ENCODE results near the gene SH3PXD2A.

Gene SH3PXD2A

DNA sequence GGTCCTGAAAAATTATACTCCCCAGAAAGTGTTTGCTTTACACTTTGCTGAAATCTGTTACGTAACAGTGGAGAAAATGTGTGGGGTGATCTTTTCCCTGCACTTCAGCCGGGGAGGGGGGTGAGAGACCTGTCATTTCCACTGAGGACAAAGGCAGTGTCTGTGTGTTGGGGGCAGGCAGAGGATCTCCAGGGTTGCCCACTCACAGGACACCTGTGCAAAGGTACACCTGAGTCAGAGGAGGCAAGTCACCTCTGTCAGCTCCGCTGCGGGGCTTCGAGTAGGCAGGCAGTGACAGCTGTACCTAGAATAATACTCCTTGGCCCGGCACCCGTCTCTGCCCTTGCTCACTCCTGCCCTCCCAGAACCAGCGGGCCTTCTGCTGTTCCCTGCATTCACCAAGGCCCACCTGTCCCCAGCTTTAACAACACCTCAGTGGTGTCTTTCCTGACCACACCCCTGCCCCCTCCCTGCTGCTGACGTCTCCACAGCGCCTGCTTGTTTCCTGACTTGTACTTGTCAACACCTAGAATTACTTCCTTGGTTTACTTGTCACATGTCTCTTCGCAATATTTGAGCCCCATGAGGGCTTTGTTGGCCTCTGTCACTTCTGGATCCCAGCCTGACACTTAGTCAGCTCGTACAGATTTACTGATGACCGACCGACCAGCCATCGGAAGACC is 202.6 kb downstream of the SH3PXD2A start:
- in situ Hi-C loops (cut with HindIII; ENCODE audit: low sequenced_read_pairs): no loop called here
- H3K4me3 ChIP-seq (ENCODE audit: low read depth, low read length): no peak overlapping the region
- DNase-seq (ENCODE audit: low read depth): no peak
- TF ChIP-seq, protein P1, sequence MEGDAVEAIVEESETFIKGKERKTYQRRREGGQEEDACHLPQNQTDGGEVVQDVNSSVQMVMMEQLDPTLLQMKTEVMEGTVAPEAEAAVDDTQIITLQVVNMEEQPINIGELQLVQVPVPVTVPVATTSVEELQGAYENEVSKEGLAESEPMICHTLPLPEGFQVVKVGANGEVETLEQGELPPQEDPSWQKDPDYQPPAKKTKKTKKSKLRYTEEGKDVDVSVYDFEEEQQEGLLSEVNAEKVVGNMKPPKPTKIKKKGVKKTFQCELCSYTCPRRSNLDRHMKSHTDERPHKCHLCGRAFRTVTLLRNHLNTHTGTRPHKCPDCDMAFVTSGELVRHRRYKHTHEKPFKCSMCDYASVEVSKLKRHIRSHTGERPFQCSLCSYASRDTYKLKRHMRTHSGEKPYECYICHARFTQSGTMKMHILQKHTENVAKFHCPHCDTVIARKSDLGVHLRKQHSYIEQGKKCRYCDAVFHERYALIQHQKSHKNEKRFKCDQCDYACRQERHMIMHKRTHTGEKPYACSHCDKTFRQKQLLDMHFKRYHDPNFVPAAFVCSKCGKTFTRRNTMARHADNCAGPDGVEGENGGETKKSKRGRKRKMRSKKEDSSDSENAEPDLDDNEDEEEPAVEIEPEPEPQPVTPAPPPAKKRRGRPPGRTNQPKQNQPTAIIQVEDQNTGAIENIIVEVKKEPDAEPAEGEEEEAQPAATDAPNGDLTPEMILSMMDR (IDR thresholded peaks at IDR 0.05; ENCODE audit: low read depth, low read length, missing control alignments): no peak

DNA sequence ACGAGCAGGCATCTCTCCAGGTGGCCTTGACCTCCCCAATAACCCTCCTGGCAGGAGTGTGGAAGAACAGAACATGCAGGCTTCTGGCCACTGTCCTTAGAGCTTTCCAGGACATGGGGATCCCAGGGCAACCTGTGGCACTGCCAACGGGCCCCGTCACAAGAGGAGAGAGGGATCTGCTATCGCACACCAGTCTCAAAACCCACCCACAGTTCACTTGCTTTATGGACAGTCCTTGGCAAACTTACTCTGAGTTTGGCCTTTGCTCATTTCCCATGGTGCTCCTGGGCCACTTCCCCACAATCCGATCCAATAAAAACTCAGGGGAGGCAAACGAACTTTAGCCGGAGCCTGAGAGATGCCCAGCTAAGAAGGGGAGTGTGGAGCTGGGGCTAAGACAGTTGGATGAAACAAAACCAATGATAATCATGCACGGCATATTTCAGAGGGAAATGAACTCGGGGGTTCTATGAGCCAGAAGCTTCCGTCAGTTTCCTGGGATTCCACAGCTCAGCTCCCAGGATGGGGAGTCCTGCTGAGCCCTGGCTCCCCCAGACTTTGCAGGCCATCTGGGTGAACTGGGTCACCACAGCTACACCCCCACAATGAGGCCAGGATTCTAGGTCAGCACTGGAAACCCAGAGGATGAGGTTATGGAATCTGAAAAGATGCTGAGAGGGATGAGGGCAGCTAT is 203.4 kb downstream of the SH3PXD2A start:
- DNase-seq (ENCODE audit: low read depth): no peak
- no peak overlapping the region for H3K4me3 ChIP-seq (ENCODE audit: low read depth, low read length)
- in situ Hi-C loops (cut with HindIII; ENCODE audit: low sequenced_read_pairs): no loop called here
- TF ChIP-seq, protein P1 (IDR thresholded peaks at IDR 0.05; ENCODE audit: low read depth, low read length, missing control alignments): no peak

DNA sequence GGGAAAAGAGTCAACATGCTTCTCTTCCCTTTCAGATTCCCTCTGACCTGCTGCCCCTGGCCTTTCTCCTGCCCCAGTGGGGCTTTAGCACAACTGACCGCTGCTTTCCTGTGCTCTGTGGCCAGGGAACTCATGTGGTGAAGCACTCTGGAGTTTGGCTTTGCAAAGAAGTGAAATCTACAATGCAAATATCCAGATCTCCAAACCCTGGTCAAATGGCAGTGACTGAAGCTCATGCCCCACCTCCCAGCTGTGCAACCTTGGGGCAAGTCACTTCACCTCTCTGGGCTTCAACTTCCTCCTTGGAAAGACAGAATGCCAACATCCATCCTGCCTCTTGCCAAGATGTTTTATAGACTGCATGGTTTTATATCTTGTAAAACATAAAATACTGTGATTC is 204.0 kb downstream of the SH3PXD2A start:
- in situ Hi-C loops (cut with HindIII; ENCODE audit: low sequenced_read_pairs): no loop called here
- no peak overlapping the region for H3K4me3 ChIP-seq (ENCODE audit: low read depth, low read length)
- no peak for DNase-seq (ENCODE audit: low read depth)
- TF ChIP-seq, protein P1 (IDR thresholded peaks at IDR 0.05; ENCODE audit: low read depth, low read length, missing control alignments): no peak

DNA sequence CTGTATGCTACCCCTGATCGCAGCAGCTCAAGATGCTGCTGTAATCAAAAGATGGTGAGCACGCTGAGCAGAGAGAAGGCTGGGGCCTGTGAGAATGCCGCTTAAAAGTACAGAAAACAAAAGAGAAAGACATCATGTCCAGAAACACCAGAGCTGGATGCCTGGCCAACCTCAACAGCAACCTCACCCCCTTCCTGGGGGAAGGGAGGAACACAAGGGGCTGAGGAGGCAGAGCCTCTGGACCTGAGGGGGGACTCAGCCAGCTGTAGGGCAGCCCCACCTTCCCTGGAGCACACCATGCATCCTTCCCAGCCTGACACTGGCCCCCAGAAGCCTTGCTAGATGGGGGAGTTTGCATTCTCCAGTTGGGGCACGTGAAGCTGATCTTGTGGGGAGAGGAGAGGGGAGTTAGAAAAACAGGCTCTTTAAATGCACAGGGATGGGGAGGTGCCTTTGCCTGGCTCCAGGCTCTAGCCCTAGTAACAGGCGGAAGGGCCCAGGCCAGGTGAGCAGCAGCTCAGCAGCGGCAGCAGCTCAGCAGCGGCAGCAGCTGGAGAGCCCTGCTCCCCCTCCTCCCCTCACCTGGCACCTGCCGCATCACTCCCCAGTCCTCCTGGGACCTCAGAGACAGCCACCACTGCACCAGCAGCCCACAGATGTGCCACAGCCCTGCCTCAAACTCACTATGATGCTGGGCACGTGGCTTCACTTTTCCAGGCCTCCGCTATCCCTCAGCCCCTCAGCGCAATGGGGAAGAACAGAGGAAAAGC is 205.5 kb downstream of the SH3PXD2A start:
- H3K4me3 ChIP-seq (ENCODE audit: low read depth, low read length): no peak overlapping the region
- in situ Hi-C loops (cut with HindIII; ENCODE audit: low sequenced_read_pairs): no loop called here

DNA sequence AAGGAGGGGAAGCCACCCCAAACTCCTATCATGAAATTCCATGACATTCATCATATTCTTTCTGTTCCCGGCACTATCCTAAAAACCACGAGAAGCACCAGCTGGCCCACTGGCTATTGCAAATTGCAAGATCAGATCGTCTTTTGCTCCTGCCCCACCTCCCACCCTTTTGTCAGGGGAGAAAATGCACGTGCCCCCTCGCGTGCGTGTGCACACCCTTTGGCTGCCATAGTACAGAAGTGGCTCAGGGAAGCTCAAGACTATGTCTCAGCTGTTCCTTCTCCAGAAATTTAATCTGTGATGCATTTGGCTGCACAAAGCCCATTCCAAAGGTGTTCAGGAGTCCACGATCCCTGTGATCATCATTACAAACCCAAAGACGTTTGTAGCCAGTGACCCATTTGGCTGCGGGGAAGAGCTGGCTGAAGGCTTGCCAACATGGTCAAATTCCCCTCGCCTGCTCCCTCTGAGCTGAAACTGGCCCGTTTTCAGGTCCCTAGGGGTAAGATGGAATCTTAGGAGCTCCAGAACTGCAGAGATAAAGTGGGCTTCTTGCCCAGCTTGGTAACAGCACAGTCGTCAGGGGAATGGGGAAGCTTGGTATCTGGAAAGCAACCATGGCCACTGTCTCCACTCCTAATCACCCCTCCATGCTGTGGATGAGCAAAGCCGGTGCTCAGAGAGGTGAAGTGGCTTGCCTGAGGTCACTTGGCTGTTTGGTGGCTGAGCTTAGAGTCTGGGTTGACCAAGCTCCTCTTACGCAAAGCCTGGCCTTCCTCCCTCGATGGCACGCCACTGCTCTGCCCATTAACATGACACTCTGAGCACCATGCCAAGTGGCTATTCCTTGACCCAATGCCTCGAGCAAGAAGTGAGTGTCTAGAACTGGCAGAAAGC is 206.5 kb downstream of the SH3PXD2A start:
- peak; percentile 67 for DNase-seq (ENCODE audit: low read depth)
- TF ChIP-seq, protein P1 (IDR thresholded peaks at IDR 0.05; ENCODE audit: low read depth, low read length, missing control alignments): no peak
- in situ Hi-C loops (cut with HindIII; ENCODE audit: low sequenced_read_pairs): no loop called here
- H3K4me3 ChIP-seq (ENCODE audit: low read depth, low read length): no peak overlapping the region

More for the DNA sequence above, 205.5 kb downstream of the SH3PXD2A start:
- TF ChIP-seq, protein P1 (IDR thresholded peaks at IDR 0.05; ENCODE audit: low read depth, low read length, missing control alignments): no peak
- DNase-seq (ENCODE audit: low read depth): no peak

DNA sequence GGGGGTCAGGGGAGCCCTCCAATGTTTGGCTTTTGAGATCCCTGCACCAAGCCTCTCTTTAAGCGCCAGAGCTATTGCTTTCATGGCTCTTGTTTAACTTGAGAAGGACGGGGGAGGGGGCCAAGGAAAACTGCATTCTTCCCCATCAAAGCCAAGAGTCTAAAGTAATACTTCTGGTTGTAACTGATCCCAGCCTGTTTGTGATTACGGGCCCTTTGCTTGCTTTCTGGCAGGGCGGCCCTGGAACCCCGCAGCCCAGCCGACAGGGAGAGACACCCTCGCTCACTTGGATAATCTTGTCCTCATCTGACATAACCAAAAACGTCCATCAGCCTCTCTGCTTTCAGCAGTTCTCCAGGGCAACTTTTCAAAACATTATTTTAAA is 207.1 kb downstream of the SH3PXD2A start:
- TF ChIP-seq, protein P1 (IDR thresholded peaks at IDR 0.05; ENCODE audit: low read depth, low read length, missing control alignments): no peak
- in situ Hi-C loops (cut with HindIII; ENCODE audit: low sequenced_read_pairs): no loop called here
- no peak overlapping the region for H3K4me3 ChIP-seq (ENCODE audit: low read depth, low read length)
- DNase-seq (ENCODE audit: low read depth): no peak

Measured in astrocyte of the cerebellum (primary cell).